Mucosa of gallbladder (tissue), 1 donor: ENCODE measurements around the gene SYT8. TPM values are rescaled to one million over a fixed set of nuclear protein-coding genes. Genes with fewer than 3 reads are reported as not detected.

Experiments
- DNase-seq: peaks from one replicate; pipeline ENCODE4 v3.0.0-alpha.2; 2020; ENCODE audit warnings: low spot score
- total RNA-seq: library from RNA; stranded (reverse); gene quantifications from one replicate; pipeline ENCODE4 v1.2.1, GENCODE V29; 2021
- donor health status: DM: no; HTN: no; CAD: no.

SYT8 gene
- total RNA-seq, 1 donor from 2014 or later, result 218 TPM

DNA sequence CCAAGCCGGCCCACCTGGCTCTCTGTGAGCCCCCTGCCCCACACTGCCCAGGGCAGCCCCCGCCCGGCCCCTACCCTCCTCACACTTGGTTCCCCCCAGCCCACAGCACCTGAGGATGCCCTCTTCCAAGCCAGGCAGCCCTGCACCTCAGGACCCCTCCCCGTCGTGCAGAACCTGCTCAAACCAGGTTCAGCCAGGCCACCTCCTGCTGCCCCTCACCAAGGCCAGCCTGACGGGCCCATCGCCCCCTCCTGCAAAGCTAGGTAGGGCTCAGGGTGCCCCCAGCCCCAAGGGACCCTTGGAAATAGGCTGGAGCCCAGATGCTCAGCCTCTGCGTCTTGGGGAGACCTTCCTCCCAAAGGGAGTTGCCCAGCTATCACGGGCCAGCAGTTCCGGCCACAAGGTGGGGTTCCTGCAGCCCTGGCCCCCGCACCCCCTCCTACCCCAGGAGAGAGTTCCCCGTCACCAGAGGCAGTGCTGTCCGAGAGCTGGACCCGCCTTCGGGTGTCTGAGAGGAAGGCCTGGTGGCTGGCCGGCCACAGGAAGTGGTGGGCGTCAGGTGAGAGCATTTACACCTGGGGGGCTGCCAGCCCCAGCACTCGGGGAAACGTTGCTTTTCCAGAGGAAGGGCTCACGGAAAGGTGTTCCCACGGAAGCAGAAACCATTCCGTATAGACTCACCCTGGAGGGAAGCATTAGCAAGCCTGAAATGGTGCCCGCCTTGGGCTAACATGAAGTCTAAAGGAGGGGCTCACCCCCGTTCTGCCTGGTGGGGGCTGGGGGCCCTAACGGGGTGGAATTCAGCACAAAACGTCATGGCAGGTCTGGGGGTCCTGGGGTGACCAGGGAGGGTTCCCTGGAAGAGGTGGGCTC, 3.2 kb upstream of the SYT8 start:
- no peak for DNase-seq

DNA sequence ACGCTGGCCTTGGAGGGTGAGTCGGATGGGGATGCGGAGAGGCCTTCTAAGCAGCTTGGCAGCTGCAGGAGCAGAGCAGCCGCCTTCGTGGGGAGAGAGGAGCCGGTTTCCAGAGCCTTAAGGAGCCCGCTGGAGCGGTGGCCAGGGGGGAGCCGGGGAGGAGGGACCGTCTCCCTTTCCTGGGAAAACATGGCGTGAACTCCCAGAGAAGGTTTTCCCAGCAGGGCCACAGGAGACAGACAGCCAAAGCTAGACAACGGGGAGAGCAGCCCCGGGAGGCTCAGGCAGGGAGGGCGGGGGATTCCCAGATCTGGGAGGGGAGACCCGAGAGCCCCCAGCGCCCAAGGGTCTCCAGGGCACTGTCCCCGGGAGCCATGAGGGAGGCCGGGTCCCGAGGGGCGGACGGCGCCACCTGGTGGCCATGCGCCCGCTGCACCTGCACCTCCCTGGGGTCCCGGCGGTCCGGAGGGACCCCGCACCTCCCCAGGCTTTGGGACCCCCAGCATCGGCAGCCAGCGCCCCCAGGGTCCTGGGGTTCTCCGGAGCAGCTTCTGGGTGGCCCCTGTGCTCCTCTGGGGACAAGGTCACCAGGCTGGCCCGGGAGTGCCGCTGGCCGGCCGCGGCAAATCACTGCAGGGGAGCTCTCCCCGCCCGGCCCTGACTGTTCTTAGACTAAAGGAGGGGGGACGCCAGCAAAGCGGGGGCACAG, 2.4 kb upstream of the SYT8 start:
- no peak for DNase-seq

DNA sequence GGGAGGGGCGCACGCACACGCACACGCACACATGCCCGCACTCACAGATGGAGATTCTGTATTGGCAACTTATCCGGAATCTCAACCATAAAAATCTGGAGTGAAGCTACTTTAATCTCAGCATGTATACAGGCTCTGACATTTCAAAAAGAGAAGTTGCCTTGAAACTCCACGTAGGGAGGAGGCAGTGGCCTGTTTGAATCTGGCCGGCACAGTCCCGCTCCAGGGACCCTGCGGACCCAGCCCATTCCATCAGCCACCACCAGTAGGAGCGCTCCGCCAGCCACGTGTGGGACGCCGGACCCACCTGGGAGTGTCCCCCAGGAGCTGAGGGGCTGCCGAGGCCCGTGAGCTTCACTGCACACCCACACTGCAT, 1.9 kb upstream of the SYT8 start:
- DNase-seq, result no peak

DNA sequence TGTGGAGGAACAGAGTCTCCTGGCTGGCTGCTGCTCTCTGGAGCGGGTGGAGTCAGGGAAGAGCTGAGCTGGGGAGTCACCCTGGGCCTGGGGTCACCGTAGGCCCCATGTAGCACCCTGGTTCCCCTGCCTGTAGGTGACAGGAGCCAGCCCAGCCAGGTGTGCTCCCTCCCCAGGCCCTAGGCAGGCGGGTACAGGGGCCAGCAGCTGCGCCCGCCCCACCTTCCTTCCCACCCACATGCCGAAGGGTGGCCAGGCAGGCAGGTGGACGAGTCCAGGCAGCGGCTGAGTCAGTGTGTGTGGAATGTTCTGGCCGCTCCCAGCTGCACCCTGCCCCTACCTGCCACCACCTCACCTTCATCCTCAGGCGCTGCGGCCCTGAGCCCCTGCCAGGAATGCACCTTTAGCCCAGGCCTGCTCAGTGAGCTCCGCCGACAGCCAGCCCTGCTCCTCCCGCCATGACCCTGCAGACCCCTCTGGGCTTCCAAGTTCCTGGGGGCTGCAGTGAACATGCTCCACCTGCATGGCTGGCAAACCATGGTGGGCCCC, 654 bp upstream of the SYT8 start:
- peak; percentile 91 for DNase-seq

DNA sequence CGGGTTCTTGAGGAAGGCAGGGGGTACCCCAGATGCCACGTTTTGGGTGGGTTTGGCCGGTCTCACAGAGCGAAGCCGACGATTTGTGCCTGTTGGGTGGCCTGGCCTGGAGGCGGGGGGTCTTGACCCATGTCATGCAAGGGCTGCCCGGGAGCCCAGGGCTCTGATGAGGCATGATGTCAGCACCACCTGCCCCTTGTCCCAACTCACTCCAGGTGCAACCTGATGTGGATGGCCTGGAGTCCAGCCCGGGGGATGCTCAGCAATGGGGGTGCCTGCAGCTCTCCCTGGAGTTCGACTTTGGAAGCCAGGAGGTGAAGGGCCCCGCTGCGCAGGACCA, 851 bp downstream of the SYT8 start:
- no peak for DNase-seq

DNA sequence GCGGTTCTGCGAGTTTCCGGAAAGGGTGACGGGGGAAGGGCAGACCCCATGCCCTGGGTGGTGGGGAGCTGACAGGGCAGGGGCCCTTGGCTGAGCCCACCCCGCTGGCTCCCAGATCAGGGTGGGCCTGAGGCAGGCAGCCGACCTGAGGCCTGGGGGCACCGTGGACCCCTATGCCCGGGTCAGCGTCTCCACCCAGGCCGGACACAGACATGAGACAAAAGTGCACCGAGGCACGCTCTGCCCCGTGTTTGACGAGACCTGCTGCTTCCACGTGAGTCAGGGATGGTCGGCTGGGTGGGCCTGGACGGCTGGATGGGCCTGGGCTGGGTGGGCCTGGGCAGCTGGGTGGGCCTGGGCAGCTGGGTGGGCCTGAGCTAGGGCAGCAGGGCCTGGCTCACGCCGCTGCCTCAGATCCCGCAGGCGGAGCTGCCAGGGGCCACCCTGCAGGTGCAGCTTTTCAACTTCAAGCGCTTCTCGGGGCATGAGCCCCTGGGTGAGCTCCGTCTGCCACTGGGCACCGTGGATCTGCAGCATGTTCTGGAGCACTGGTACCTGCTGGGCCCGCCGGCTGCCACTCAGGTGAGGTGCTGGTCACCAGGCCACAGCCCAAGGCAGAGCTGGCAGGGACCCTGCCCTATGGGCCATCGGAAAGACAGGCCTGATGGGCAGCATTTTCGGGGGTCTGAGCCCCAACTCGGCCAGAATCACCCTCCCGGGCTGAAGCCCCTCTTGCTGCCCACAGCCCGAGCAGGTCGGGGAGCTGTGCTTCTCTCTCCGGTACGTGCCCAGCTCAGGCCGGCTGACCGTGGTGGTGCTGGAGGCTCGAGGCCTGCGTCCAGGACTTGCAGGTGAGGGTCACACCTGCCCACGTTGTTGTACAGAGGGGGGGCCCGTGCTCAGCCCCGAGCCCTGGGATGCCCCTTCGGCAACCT, 1.5 kb downstream of the SYT8 start:
- no peak for DNase-seq

DNA sequence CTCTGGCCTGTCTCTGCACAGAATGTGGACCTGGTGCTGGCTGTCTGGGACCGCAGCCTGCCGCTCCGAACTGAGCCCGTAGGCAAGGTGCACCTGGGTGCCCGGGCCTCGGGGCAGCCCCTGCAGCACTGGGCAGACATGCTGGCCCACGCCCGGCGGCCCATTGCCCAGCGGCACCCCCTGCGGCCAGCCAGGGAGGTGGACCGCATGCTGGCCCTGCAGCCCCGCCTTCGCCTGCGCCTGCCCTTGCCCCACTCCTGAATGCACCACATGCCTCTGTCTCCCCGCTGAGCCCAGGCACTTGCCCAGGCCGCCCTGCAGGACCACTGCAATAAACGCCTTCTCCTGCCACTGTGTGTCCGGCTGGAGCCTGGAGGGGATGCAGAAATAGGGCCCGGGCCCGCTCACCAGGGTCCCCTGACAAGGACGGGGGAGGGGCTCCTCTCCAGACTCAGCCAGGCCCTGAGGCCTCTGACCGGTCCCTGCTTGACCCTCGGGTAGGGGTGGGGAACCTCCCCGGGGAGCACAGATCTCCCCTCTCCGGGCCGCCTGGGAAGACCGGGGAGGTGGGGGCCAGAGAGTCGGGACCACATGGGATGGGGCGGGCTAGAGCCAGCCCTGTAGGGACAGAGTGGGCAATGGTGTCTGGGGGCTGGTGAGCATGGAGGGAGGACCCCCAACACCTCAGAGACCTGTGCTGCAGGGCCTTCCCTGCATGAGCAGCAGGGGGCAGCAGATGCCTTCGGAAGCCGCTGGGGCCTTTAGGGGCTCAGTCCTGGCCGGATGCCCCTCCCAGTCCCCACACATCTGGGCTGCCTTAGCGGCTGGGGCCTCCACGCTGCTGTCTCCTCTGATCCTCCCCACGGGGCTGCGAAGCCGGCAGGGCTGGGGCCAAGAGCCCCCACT, 2.6 kb downstream of the SYT8 start:
- DNase-seq, result peak; percentile 75

DNA sequence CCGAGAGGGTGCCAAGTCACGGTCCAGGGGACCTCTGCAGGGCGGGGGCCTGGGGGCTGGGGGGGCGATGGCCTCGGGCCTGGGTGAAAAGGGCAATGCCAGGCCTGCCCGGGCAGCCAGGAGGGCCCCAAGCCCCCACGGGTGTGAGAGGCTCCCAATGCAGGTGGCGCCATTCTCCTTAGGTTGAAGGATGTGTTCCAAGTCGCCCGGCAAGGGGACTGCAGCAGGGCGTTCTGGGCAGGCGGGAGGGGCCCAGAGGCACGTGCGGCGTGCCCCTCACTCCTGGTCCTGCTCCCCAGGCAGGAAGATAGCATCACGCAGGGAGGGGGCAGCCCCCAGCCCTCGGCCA, 3.3 kb downstream of the SYT8 start:
- no peak for DNase-seq

DNA sequence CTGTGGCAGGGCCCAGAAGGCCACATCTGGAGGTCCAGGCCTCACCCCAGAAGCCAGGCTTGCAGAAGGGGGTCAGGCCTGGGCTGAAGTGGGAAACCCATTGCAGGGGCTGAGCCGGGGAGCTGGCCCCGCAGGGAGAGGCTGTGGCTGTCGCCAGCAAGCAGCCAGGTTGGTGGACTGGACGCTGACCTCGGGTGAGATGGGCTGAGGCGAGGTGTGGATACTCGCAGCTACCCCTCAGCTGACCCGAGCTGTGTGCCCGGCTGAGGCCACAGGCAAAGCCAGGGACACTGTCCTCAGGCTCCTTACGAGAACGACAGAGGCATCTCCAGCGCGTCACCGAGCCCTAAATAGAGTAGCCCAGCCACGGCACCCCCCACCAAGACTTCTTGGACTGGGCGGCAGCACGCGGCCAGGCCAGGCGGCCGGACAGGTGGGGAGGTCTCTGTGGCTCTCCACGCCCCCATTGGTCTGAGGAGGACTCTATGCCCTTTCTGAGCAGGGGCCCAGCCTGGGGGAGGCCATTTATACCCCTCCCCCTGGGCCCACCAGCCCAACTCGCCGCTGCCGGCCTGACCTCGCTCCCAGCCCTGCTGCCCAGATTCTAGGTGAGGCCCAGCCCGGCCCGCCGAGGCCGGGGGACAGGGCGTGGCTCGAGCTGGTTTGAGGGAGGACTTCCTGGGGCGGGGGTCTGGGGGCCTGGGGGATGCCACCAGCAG, 3.8 kb downstream of the SYT8 start, which contains the start of gene TNNI2:
Gene TNNI2, plus strand, starts transcription at position 556 of the 719 bp plus-strand sequence. CDS start 716 bp downstream, outside the sequence.
- DNase-seq, result no peak

DNA sequence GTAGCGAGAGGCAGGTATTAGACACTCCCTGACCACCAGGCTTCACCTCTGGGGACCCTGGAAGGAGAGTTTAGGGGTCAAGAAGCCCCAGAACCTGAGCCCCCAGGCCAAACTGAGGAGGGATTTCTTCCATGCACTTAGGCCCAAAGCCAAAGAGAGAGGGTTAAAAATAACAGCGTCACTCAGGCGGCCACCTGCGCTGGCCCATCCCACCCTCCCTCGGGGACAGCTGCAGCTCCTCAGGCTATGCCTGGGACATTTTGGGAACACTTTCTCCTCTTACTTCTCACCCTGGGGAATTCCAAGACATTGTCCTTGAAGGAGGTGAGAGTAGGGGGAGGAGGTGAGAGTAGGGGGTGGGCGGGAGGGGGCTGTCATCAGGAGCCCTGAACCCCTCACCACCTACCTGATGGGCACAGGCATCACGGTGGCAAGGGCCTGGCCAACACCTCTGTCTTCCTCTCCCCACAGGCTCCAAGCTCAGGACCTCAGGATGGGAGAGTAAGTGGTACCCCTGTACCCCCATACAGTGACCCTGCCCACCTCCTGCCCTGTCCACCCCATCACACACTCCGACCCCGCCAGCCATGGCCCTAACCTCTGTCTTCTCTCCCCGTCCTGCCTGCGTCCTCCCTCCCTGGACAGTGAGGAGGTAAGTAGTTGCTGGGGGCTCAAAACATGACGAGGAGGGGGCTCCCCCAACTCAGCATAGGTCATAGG, 4.6 kb downstream of the SYT8 start:
- DNase-seq, result no peak

DNA sequence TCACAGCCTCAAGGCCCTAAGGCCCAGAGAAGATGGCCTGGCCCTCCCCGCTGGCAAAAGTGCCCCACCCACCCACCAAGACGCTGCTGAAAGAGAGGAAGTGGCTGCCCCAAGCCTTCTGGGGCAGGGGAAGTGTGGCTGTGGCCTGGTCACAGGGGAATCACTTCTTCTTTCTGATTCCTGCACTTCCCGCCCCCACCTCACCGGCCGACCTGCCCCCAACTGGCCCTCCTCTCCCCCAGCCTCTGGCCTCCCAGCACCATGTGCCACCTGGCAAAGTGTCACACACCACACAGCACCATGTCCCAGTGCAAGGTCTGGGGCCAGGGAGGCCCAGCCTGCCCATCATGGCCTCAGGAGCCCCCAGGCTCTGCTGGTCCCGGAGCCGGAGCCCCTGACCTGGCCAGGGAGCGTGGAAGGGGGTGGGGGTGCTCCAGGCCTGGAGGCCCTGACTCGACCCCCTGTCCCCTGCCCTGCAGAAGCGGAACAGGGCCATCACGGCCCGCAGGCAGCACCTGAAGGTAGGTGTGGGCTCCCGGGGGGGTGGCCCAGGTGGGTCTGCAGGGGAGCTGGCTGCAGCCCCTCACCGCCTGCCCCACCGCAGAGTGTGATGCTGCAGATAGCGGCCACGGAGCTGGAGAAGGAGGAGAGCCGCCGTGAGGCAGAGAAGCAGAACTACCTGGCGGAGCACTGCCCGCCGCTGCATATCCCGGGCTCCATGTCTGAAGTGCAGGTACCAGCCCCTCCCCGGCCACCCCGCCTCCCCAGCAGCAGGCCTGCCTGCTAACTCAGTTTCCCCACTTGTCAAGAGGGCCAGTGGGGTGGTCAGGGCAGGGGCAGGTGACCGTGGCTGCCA, 5.4 kb downstream of the SYT8 start:
- DNase-seq, result peak; percentile 62

DNA sequence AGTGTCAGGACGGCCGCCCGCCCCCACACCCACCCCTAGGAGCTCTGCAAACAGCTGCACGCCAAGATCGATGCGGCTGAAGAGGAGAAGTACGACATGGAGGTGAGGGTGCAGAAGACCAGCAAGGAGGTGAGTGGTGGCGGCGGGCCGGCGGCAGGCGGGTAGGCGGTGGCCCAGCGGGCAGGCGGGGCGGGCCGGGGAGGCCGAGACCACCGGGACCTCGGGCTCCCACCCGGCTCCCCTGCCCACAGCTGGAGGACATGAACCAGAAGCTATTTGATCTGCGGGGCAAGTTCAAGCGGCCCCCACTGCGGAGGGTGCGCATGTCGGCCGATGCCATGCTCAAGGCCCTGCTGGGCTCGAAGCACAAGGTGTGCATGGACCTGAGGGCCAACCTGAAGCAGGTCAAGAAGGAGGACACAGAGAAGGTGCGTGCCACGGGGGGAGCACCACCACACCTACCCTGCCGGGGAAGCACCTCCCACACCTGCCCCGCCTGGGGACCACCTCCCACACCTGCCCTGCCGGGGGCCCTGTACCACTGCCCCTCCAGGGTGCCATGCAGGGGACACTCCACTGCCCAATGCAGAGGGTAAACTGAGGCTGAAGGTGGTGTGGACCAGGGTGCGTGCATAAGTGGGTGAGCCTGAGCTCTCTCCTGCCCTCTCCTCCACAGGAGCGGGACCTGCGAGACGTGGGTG, 6.1 kb downstream of the SYT8 start:
- no peak for DNase-seq

DNA sequence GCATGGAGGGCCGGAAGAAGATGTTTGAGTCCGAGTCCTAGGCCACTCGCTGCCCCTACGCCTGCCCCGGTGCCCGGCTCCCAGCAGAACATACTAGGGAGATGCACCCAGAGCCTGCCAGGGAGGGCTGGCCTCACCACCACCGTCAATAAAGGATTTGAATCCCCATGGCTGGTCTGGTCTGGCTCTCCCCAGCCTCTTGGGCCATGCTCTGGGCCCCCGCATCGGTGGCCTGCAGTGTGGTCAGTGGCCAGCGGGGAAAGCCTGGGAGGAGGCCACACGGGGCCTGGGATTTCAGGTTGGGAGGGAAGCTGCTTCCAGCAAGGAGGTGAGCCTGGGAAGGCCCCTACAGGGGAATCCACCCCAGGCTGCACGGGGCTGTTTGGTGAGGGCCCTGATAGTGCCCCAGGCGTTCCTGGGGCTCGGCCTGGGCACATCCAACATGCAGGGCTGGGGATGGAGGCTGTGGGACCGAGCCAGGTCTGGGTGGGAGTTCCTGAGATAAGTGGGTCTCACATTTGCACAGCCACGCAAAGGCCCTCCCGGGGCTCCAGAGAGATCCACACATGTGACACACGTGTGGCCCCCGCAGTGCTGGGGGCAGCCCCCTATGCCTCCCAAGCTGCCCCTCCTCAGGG, 6.8 kb downstream of the SYT8 start:
- no peak for DNase-seq

DNA sequence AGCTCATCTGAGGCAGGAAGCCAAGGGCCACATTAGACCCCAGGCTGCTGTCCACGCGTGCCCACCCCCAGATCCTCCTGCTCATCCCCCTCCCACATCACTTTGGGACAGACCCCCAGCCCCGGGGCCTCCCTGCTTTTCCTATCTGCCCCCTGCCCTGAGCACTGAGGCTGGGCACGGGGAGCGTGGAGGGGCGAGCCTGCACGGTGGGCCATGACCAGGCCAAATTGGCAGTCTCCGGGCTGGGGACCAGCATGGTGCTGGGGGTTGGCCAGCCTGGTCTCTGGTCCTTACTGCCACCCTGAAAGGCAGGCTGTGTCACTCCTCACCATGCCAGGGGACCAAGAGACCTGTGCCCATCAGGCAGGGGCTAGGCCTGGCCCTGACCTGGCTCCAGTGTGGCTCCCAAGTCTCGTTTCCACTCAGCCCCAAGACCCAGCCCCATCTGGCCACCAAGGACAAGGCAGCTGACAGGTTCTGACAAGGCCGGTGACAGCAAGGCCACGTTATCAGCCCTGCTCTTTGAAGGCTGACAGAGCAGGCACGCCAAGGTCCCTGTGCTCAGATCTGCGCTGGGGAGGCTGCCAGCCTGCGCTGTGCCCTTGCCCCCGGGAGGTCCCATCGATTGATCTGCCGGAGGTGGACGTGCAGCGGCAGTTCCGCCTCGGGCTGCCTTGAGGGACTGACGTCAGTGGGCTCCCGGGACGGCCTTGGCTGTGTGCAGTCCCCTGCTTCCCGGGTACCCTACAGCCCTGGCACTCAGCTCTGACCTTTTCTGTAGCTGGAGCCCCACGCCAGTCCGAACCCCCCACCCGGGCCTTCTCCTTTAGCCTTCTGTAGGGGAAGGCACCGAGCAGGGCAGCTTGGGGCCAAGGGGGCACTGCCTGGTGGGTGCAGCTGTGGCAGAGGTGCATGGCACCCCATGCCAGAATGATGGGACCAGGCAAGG, 7.6 kb downstream of the SYT8 start:
- DNase-seq, result peak; percentile 91

DNA sequence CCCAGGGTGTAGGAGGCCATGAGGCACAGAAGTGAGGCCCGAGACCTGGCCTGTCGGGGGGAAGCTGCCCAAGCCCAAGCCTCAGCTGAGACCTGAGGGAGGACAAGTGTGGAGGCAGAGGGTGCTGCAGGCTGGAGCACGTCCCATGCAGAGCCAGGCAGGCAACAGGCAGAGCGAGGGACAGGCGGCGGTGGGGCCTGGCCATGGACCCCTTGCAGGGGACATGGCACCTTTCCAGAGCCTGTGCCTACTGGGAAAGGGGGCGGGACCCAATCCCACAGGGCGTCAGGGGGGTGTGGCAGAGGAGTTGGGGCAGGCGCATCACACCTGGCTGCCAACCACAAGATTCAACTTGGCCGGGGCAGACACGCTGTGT, 8.3 kb downstream of the SYT8 start:
- no peak for DNase-seq

DNA sequence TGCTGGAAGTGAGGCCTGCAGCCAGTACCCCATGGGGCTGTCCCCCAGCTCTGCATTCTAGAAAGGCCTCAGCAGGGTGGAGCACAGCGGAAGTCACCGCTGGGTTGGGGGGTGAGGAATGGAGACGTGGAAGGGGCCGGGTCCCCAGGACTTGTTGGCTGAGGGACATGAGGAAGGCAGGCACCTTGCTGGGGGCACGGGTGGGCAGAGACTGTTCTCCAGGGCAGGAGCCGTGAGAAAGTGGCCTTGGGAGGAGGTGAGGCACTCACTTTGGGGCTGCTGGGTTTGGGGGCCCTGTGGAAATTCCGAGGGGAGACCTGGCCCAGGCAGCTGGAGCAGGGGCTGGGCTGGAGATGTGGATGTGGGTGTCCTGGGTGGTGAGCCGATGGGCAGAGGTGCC, 9.0 kb downstream of the SYT8 start:
- no peak for DNase-seq
